IPS-20b (cell line): ENCODE measurements around the gene SGSM2.
A peak's percentile ranks its signal among the peaks of the same experiment; 100 is the strongest.

Source experiments
- H3K27ac ChIP-seq: one replicate; pipeline ENCODE4 v1.5.1; 2013; ENCODE audit warnings: low read length
- H3K27me3 ChIP-seq: 2 replicates; pipeline ENCODE4 v1.6.1; 2013; ENCODE audit warnings: mild to moderate bottlenecking, low read length, inconsistent platforms; ENCODE audit not compliant: insufficient read depth
- H3K36me3 ChIP-seq: 2 replicates; pipeline ENCODE4 v1.6.1; 2013; ENCODE audit warnings: low read depth, mild to moderate bottlenecking, inconsistent platforms, low read length, moderate library complexity; ENCODE audit not compliant: insufficient read depth
- H3K4me1 ChIP-seq: 2 replicates; pipeline ENCODE4 v1.6.1; 2013; ENCODE audit warnings: mild to moderate bottlenecking, control low read depth, inconsistent platforms, low read length, moderate library complexity; ENCODE audit not compliant: insufficient read depth
- H3K4me3 ChIP-seq: 2 replicates; pipeline ENCODE4 v1.5.1; 2013; ENCODE audit warnings: mild to moderate bottlenecking, low read length, inconsistent platforms
- H3K9ac ChIP-seq: 2 replicates; pipeline ENCODE4 v1.6.1; 2013; ENCODE audit warnings: low read depth, mild to moderate bottlenecking, inconsistent platforms, low read length, moderate library complexity
- H3K9me3 ChIP-seq: 2 replicates; pipeline ENCODE4 v1.6.1; 2013; ENCODE audit warnings: mild to moderate bottlenecking, low read depth, low read length, inconsistent platforms; ENCODE audit not compliant: insufficient read depth

SGSM2 gene

GRCh38 chr17:2362416-2362815 is 25.1 kb downstream of the SGSM2 start:
- no peak overlapping the region for H3K9ac ChIP-seq
- peaks cover 4% of the 10 kb centered on the region for H3K36me3 ChIP-seq
- H3K4me3 ChIP-seq, result no peak overlapping the region
- no peaks in the 10 kb centered on the region for H3K4me1 ChIP-seq
- H3K27ac ChIP-seq, result no peak overlapping the region
- H3K9me3 ChIP-seq, result no peaks in the 10 kb centered on the region
- H3K27me3 ChIP-seq, result no peaks in the 10 kb centered on the region

DNA sequence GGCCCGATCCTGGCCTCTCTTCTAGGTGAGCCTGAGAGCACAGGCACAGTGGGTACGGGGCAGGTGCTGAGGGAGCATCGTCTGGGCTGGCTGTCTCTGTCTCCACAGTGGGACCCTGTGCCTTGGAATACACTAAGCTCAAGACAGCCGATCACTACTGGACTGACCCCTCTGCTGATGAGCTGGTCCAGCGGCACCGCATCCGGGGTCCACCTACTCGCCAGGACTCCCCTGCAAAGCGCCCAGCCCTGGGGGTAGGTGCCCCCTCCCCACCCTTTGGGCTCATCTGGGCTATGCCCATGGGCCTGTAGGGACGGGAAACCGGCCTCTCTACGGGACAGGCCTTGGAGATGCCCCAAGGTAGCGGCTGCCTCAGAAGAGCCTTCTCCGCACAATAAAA is 25.6 kb downstream of the SGSM2 start:
- Histone ChIP-seq H3K9ac (no peak overlapping the region), H3K4me3 (no peak overlapping the region), H3K27me3 (no peaks in the 10 kb centered on the region), H3K27ac (no peak overlapping the region), H3K4me1 (no peaks in the 10 kb centered on the region), H3K9me3 (no peaks in the 10 kb centered on the region), H3K36me3 (peaks cover 4% of the 10 kb centered on the region)

- H3K9ac ChIP-seq, result no peak overlapping the region
- peaks cover 4% of the 10 kb centered on the region for H3K36me3 ChIP-seq
- no peaks in the 10 kb centered on the region for H3K4me1 ChIP-seq
- no peaks in the 10 kb centered on the region for H3K27me3 ChIP-seq
- H3K27ac ChIP-seq, result no peak overlapping the region
- no peaks in the 10 kb centered on the region for H3K9me3 ChIP-seq
- no peak overlapping the region for H3K4me3 ChIP-seq
Observed at GRCh38 chr17:2363318-2363717, 26.0 kb downstream of the SGSM2 start.

- Histone ChIP-seq H3K36me3 (peaks cover 4% of the 10 kb centered on the region), H3K27ac (no peak overlapping the region), H3K9ac (no peak overlapping the region), H3K27me3 (no peaks in the 10 kb centered on the region), H3K4me1 (no peaks in the 10 kb centered on the region), H3K9me3 (no peaks in the 10 kb centered on the region), H3K4me3 (no peak overlapping the region)
Observed at GRCh38 chr17:2363851-2364762, 26.8 kb downstream of the SGSM2 start.

GRCh38 chr17:2364763-2365116 is 27.4 kb downstream of the SGSM2 start:
- no peak overlapping the region for H3K27ac ChIP-seq
- H3K4me1 ChIP-seq, result no peaks in the 10 kb centered on the region
- no peaks in the 10 kb centered on the region for H3K27me3 ChIP-seq
- no peak overlapping the region for H3K4me3 ChIP-seq
- no peak overlapping the region for H3K9ac ChIP-seq
- H3K9me3 ChIP-seq, result no peaks in the 10 kb centered on the region
- peaks cover 4% of the 10 kb centered on the region for H3K36me3 ChIP-seq

DNA sequence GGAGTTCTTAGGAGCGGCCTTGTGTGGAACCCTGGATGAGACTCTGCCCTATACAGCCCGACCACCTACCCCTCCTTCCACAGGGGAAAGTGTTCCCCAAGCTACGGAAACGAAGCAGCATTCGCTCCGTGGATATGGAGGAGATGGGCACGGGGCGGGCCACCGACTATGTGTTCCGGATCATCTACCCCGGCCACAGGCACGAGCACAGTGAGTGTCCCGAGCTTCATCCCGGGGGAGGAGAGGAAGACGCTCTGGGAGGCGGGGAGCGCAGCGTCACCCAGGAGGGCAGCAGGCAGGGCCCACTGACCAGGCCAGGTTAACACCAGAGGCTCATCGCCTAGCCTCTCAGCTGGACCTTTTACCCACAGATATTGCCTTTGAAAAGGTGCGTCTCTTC is 27.8 kb downstream of the SGSM2 start:
- Histone ChIP-seq H3K36me3 (peaks cover 4% of the 10 kb centered on the region), H3K4me1 (no peaks in the 10 kb centered on the region), H3K4me3 (no peak overlapping the region), H3K9ac (no peak overlapping the region), H3K27ac (no peak overlapping the region), H3K9me3 (no peaks in the 10 kb centered on the region), H3K27me3 (no peaks in the 10 kb centered on the region)

DNA sequence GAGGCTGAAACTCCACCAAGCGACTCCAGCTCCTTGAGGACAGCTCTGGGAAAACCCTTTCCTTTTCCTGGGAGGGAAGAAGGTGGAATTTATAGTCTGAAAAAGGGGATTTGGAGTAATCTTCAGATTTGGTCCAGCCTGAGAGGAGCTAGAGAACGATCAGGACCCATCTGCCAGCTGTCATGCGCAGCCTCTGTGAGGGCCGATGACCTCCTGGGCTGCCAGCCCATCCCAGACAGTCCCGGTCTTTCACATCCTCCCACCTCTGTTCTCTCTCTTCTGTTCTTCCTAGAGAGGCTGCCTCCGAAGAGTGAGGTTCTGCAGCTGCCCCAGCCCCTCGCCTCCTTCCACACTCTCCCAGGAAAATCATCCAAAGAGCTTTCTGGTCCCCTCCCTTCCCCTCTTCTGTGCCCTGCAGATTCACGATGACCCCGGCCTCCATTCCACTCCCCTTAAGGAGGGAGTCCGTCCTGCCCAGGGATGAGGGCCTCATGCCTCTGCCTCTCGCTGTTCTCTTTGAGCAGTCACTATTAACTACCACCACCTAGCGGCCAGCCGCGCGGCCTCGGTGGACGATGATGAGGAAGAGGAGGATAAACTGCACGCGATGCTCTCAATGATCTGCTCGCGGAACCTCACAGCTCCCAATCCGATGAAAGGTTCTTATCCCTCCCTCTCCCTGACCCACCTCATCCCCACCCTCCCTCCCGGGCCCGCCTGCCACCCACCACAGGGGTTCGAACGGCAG is 29.6 kb downstream of the SGSM2 start:
- Histone ChIP-seq H3K27ac (no peak overlapping the region), H3K9ac (no peak overlapping the region), H3K4me1 (no peaks in the 10 kb centered on the region), H3K36me3 (peaks cover 10% of the 10 kb centered on the region), H3K9me3 (no peaks in the 10 kb centered on the region), H3K27me3 (no peaks in the 10 kb centered on the region), H3K4me3 (no peak overlapping the region)

GRCh38 chr17:2368359-2368758 is 31.1 kb downstream of the SGSM2 start:
- no peaks in the 10 kb centered on the region for H3K27me3 ChIP-seq
- H3K36me3 ChIP-seq, result peaks cover 8% of the 10 kb centered on the region; the same call in 1 of the 2 replicates
- H3K4me1 ChIP-seq, result no peaks in the 10 kb centered on the region
- H3K9ac ChIP-seq, result no peak overlapping the region
- no peak overlapping the region for H3K27ac ChIP-seq
- no peaks in the 10 kb centered on the region for H3K9me3 ChIP-seq
- H3K4me3 ChIP-seq, result no peak overlapping the region

DNA sequence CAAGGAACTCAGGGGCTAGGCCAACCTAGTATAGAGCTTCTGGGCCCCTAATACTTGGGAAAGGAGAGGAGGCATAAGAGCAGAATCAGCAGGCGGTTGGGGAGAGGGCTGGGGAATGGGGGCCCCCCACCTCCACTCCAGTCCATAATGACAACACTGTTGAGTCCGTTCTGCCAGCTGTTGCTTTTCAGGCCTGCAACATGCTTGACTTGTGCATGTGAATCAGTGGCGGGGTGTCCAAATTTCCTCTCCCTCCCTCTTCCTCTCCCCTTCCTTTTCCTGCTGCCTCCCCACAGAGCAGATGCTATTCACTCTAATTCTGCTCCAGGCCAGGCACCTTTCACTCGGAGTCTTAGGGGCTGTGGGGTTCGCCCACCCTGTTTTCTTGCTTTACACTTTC is 31.7 kb downstream of the SGSM2 start:
- no peak overlapping the region for H3K27ac ChIP-seq
- H3K9ac ChIP-seq, result no peak overlapping the region
- H3K9me3 ChIP-seq, result no peaks in the 10 kb centered on the region
- H3K4me3 ChIP-seq, result no peak overlapping the region
- peaks cover 12% of the 10 kb centered on the region; the same call in 1 of the 2 replicates for H3K36me3 ChIP-seq
- H3K27me3 ChIP-seq, result no peaks in the 10 kb centered on the region
- no peaks in the 10 kb centered on the region for H3K4me1 ChIP-seq

GRCh38 chr17:2369551-2370210 is 32.4 kb downstream of the SGSM2 start:
- Histone ChIP-seq H3K4me1 (no peaks in the 10 kb centered on the region), H3K36me3 (peaks cover 12% of the 10 kb centered on the region; the same call in 1 of the 2 replicates), H3K4me3 (no peak overlapping the region), H3K27me3 (no peaks in the 10 kb centered on the region), H3K27ac (no peak overlapping the region), H3K9me3 (no peaks in the 10 kb centered on the region), H3K9ac (peak overlapping the region; percentile 32; the same call in 1 of the 2 replicates)

DNA sequence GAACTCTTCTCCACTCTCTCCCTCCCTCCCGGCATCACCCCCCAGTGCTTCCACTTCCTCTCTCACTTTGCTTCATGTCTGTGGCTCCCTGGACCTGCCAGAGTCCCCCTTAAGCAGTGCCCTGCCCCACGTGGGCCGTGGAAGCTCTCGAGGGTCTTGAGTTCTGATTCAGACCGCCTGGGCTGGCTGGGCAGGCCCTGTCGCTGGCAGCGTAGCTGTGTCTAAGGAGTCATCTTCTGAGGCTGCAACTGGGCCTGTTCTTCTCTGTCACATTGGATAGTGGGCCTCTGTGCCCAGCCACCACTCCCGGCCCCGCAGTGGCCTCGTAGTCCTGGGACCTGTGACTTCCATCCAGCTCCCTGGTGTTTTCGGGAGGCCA is 32.9 kb downstream of the SGSM2 start:
- Histone ChIP-seq H3K9me3 (no peaks in the 10 kb centered on the region), H3K27ac (no peak overlapping the region), H3K4me3 (no peak overlapping the region), H3K36me3 (peaks cover 12% of the 10 kb centered on the region; the same call in 1 of the 2 replicates), H3K27me3 (no peaks in the 10 kb centered on the region), H3K4me1 (no peaks in the 10 kb centered on the region), H3K9ac (peak overlapping the region; percentile 32; the same call in 1 of the 2 replicates)
